ENCODE measurements around the gene HTR3A.

DNA sequence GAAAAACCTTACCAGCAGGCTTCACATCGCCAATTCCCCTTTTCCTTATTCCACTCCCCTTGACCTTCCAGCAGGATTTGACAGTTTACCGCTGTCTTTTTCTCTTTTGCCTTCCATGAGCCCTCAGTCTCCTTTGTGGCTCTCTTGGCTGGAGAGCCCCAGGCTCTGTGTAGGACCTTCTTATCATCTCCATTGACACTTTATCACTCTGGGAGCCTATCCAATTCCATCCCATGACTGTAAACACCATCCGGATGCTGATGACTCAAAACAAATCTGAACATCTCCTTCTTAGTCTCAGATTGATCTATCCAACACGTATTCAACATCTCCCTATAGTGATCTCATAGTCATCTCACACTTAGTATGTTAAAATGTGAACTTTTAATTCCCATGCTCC is 36.0 kb downstream of the HTR3A start:
- TF ChIP-seq, protein P1, sequence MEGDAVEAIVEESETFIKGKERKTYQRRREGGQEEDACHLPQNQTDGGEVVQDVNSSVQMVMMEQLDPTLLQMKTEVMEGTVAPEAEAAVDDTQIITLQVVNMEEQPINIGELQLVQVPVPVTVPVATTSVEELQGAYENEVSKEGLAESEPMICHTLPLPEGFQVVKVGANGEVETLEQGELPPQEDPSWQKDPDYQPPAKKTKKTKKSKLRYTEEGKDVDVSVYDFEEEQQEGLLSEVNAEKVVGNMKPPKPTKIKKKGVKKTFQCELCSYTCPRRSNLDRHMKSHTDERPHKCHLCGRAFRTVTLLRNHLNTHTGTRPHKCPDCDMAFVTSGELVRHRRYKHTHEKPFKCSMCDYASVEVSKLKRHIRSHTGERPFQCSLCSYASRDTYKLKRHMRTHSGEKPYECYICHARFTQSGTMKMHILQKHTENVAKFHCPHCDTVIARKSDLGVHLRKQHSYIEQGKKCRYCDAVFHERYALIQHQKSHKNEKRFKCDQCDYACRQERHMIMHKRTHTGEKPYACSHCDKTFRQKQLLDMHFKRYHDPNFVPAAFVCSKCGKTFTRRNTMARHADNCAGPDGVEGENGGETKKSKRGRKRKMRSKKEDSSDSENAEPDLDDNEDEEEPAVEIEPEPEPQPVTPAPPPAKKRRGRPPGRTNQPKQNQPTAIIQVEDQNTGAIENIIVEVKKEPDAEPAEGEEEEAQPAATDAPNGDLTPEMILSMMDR (IDR thresholded peaks at IDR 0.05): no peak
- TF ChIP-seq, protein P2, sequence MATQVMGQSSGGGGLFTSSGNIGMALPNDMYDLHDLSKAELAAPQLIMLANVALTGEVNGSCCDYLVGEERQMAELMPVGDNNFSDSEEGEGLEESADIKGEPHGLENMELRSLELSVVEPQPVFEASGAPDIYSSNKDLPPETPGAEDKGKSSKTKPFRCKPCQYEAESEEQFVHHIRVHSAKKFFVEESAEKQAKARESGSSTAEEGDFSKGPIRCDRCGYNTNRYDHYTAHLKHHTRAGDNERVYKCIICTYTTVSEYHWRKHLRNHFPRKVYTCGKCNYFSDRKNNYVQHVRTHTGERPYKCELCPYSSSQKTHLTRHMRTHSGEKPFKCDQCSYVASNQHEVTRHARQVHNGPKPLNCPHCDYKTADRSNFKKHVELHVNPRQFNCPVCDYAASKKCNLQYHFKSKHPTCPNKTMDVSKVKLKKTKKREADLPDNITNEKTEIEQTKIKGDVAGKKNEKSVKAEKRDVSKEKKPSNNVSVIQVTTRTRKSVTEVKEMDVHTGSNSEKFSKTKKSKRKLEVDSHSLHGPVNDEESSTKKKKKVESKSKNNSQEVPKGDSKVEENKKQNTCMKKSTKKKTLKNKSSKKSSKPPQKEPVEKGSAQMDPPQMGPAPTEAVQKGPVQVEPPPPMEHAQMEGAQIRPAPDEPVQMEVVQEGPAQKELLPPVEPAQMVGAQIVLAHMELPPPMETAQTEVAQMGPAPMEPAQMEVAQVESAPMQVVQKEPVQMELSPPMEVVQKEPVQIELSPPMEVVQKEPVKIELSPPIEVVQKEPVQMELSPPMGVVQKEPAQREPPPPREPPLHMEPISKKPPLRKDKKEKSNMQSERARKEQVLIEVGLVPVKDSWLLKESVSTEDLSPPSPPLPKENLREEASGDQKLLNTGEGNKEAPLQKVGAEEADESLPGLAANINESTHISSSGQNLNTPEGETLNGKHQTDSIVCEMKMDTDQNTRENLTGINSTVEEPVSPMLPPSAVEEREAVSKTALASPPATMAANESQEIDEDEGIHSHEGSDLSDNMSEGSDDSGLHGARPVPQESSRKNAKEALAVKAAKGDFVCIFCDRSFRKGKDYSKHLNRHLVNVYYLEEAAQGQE (IDR thresholded peaks at IDR 0.05; ENCODE audit: insufficient read depth in 1 of 2, low read depth in 2 of 2, low read length in 1 of 2): no peak
- no peak for TF ChIP-seq TCF7L2 (IDR thresholded peaks at IDR 0.05; ENCODE audit: low read depth, low read length)
- no peak for TF ChIP-seq POLR2AphosphoS5 (IDR thresholded peaks at IDR 0.05; ENCODE audit: low read depth, low read length)

All from Panc1 (cell line).